Measurements from ENCODE around the gene ARRDC2. TPM values are rescaled to one million over a fixed set of nuclear protein-coding genes. Genes with fewer than 3 reads are reported as not detected.

The ARRDC2 gene
- total RNA-seq: 0.56 and 1.2 TPM in 2 replicates
- long read RNA-seq, partial matches to known transcripts: 1 of 1 reads
- long read RNA-seq, other reads (novel, unspliced or antisense): 0 of 1 reads

- peaks cover 19% of the 10 kb centered on the region for H3K27me3 Mint-ChIP-seq (ENCODE audit: low read depth)
- DNase-seq (ENCODE audit: low read depth, low spot score): peak; percentile 82
- peaks cover 2% of the 10 kb centered on the region for H3K36me3 Mint-ChIP-seq (ENCODE audit: low read depth)
- peaks cover 10% of the 10 kb centered on the region for H3K4me1 Mint-ChIP-seq
- no peak within 1 kb of the TSS for H3K27ac Mint-ChIP-seq (ENCODE audit: unreplicated experiment)
- peak within 1 kb of the TSS; percentile 81 for H3K4me3 Mint-ChIP-seq
- TF ChIP-seq, protein P1, sequence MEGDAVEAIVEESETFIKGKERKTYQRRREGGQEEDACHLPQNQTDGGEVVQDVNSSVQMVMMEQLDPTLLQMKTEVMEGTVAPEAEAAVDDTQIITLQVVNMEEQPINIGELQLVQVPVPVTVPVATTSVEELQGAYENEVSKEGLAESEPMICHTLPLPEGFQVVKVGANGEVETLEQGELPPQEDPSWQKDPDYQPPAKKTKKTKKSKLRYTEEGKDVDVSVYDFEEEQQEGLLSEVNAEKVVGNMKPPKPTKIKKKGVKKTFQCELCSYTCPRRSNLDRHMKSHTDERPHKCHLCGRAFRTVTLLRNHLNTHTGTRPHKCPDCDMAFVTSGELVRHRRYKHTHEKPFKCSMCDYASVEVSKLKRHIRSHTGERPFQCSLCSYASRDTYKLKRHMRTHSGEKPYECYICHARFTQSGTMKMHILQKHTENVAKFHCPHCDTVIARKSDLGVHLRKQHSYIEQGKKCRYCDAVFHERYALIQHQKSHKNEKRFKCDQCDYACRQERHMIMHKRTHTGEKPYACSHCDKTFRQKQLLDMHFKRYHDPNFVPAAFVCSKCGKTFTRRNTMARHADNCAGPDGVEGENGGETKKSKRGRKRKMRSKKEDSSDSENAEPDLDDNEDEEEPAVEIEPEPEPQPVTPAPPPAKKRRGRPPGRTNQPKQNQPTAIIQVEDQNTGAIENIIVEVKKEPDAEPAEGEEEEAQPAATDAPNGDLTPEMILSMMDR (conservative IDR thresholded peaks at IDR 0.05): no peak
- H3K9me3 Mint-ChIP-seq: no peaks in the 10 kb centered on the region
Observed at GRCh38 chr19:18007917-18008673, at the start of gene ARRDC2. ARRDC2 (plus strand) TSS chr19:18008170; CDS start chr19:18008311, 141 bp downstream.

GRCh38 chr19:17963936-17964691 is 43.9 kb upstream of the ARRDC2 start:
- Mint-ChIP-seq H3K27me3 (ENCODE audit: low read depth) (peaks cover 39% of the 10 kb centered on the region), H3K36me3 (ENCODE audit: low read depth) (no peaks in the 10 kb centered on the region)
- no peak for DNase-seq (ENCODE audit: low read depth, low spot score)

DNA sequence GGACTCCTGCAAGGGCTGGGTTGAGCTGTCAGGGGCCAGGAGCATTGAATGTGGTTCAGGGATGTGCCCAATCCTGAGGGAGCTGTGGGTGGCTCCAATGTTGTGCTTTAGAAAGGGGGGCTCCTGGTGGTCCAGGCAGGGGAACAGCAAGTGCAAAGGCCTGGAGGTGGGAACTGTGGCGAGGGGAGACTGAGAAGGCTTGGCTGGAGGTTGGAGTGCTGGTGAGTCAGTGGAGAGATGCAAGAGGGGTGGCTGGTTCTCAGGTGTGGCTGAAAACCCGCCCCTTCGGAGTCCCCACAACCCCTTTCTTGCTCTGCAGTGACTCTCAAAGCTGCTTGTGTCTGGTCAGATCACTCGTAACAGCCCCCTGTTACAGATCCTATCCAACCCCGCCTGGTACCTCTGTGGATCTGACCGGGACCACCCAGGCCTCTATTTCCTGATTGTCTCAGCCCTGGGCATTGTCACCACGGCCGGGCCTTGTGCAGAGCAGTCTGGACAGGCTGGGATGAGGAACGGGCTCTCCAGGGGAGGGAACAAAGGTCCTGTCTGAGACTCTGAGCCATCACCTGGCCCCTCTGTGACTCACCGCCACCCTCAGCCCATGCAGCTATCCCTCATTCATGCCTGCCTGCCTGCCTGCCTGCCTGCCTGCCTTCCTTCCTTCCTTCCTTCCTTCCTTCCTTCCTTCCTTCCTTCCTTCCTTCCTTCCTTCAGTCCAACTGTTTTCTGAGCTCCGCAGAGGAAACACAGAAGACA is 42.4 kb upstream of the ARRDC2 start:
- H3K4me1 Mint-ChIP-seq: peaks cover 4% of the 10 kb centered on the region
- no peaks in the 10 kb centered on the region for H3K9me3 Mint-ChIP-seq
- no peak overlapping the region for H3K27ac Mint-ChIP-seq (ENCODE audit: unreplicated experiment)
- H3K4me3 Mint-ChIP-seq: peak overlapping the region; percentile 75
- TF ChIP-seq, protein P1 (conservative IDR thresholded peaks at IDR 0.05): no peak
- no peaks in the 10 kb centered on the region for H3K36me3 Mint-ChIP-seq (ENCODE audit: low read depth)
- peaks cover 39% of the 10 kb centered on the region for H3K27me3 Mint-ChIP-seq (ENCODE audit: low read depth)
- no peak for DNase-seq (ENCODE audit: low read depth, low spot score)

More at GRCh38 chr19:17963936-17964691, 43.9 kb upstream of the ARRDC2 start:
- H3K9me3 Mint-ChIP-seq: no peaks in the 10 kb centered on the region
- peak overlapping the region; percentile 54 for H3K4me3 Mint-ChIP-seq
- no peak overlapping the region for H3K27ac Mint-ChIP-seq (ENCODE audit: unreplicated experiment)
- TF ChIP-seq, protein P1 (conservative IDR thresholded peaks at IDR 0.05): no peak
- peaks cover 4% of the 10 kb centered on the region for H3K4me1 Mint-ChIP-seq

GRCh38 chr19:17966129-17966483 is 41.9 kb upstream of the ARRDC2 start:
- Mint-ChIP-seq H3K4me3 (peak overlapping the region; percentile 75), H3K27me3 (ENCODE audit: low read depth) (peaks cover 38% of the 10 kb centered on the region), H3K27ac (ENCODE audit: unreplicated experiment) (no peak overlapping the region), H3K36me3 (ENCODE audit: low read depth) (no peaks in the 10 kb centered on the region), H3K9me3 (no peaks in the 10 kb centered on the region), H3K4me1 (peaks cover 4% of the 10 kb centered on the region)
- no peak for DNase-seq (ENCODE audit: low read depth, low spot score)
- TF ChIP-seq, protein P1 (conservative IDR thresholded peaks at IDR 0.05): no peak

- H3K27me3 Mint-ChIP-seq (ENCODE audit: low read depth): peaks cover 37% of the 10 kb centered on the region
- DNase-seq (ENCODE audit: low read depth, low spot score): peak; percentile 45
- no peaks in the 10 kb centered on the region for H3K9me3 Mint-ChIP-seq
- H3K27ac Mint-ChIP-seq (ENCODE audit: unreplicated experiment): no peak within 1 kb of the TSS
- no peaks in the 10 kb centered on the region for H3K36me3 Mint-ChIP-seq (ENCODE audit: low read depth)
- TF ChIP-seq, protein P1 (conservative IDR thresholded peaks at IDR 0.05): no peak
- H3K4me1 Mint-ChIP-seq: peaks cover 4% of the 10 kb centered on the region
- peak within 1 kb of the TSS; percentile 89 for H3K4me3 Mint-ChIP-seq
Observed at GRCh38 chr19:17966550-17967256, 41.3 kb upstream of the ARRDC2 start, which contains the start of gene KCNN1. KCNN1 (plus strand) TSS chr19:17967107; CDS start chr19:17973889, 6,782 bp downstream.
